Immature natural killer cell (primary cell): Measurements from ENCODE around the gene MRPL20. TPM values are rescaled to one million over a fixed set of nuclear protein-coding genes. Genes with fewer than 3 reads are reported as not detected.
A peak's percentile ranks its signal among the peaks of the same experiment; 100 is the strongest.
"Not testable (repeated sequence)": the region's sequence is repeated elsewhere in the genome, so short reads cannot be mapped to it uniquely, and the experiment has no call there.

Source experiments
- DNase-seq, 3 donors: peaks; one replicate each; pipeline ENCODE4 v3.0.0; 2022; ENCODE audit warnings: mixed read lengths in 1 of 3
- H3K27ac Mint-ChIP-seq, 6 donors: one replicate each; pipeline ENCODE4 v1.8.0; 2020; ENCODE audit warnings: mixed read lengths in 6 of 6, mild to moderate bottlenecking in 5 of 6, inconsistent platforms in 4 of 6, moderate library complexity in 3 of 6
- H3K27me3 Mint-ChIP-seq, 3 donors: one replicate each; pipeline ENCODE4 v1.8.0; 2020 to 2021; ENCODE audit warnings: low read depth in 3 of 3, mild to moderate bottlenecking in 3 of 3, mixed read lengths in 3 of 3, moderate library complexity in 3 of 3, inconsistent platforms in 1 of 3
- H3K36me3 Mint-ChIP-seq, 3 donors: one replicate each; pipeline ENCODE4 v1.8.0; 2020; ENCODE audit warnings: mixed read lengths in 3 of 3, inconsistent platforms in 2 of 3, mild to moderate bottlenecking in 2 of 3
- H3K4me1 Mint-ChIP-seq, 2 donors: one replicate each; pipeline ENCODE4 v1.8.0; 2020; ENCODE audit warnings: inconsistent platforms in 2 of 2, mild to moderate bottlenecking in 2 of 2, mixed read lengths in 2 of 2, moderate library complexity in 1 of 2
- H3K4me3 Mint-ChIP-seq, 5 donors: one replicate each; pipeline ENCODE4 v1.8.0; 2020; ENCODE audit warnings: mild to moderate bottlenecking in 5 of 5, mixed read lengths in 5 of 5, inconsistent platforms in 3 of 5, moderate library complexity in 3 of 5
- H3K9me3 Mint-ChIP-seq, 6 donors: one replicate each; pipeline ENCODE4 v1.8.0; 2020; ENCODE audit warnings: mild to moderate bottlenecking in 6 of 6, mixed read lengths in 6 of 6, inconsistent platforms in 4 of 6, moderate library complexity in 3 of 6
- polyA plus RNA-seq, 3 donors: library from polyadenylated mRNA; unstranded; fragments of 300-500 nt; fragmentation: Illumina TruSeq; gene quantifications; one replicate each; pipeline ENCODE4 v1.2.3, GENCODE V29; 2021

MRPL20 gene
- polyA plus RNA-seq, 3 donors from 2014 or later: 167 to 194 (median 182) TPM

GRCh38 chr1:1371746-1372711 is 35.1 kb downstream of the MRPL20 start:
- Mint-ChIP-seq H3K4me1 (peaks cover 12 to 32% of the 10 kb centered on the region in 2 donors), H3K4me3 (peak overlapping the region; percentile 21 to 58 (median 52)), H3K27ac (peak overlapping the region in 5 of 6 donors; percentile 45 to 72 (median 69)), H3K9me3 (no peaks in the 10 kb centered on the region), H3K27me3 (peaks cover 4 to 11% (median 6%) of the 10 kb centered on the region in 3 donors), H3K36me3 (no peaks in the 10 kb centered on the region)
- peak; percentile 75 to 77 (median 76) for DNase-seq

GRCh38 chr1:1371364-1371745 is 35.7 kb downstream of the MRPL20 start:
- peak; percentile 83 for DNase-seq
- H3K4me3 Mint-ChIP-seq: peak overlapping the region; percentile 14 to 52 (median 21)
- no peaks in the 10 kb centered on the region for H3K9me3 Mint-ChIP-seq
- no peaks in the 10 kb centered on the region for H3K36me3 Mint-ChIP-seq
- peaks cover 4 to 11% (median 6%) of the 10 kb centered on the region in 3 donors for H3K27me3 Mint-ChIP-seq
- peaks cover 12 to 32% of the 10 kb centered on the region in 2 donors for H3K4me1 Mint-ChIP-seq
- peak overlapping the region in 5 of 6 donors; percentile 45 to 71 (median 62) for H3K27ac Mint-ChIP-seq

GRCh38 chr1:1370771-1371300 is 36.3 kb downstream of the MRPL20 start:
- no peak overlapping the region for H3K4me3 Mint-ChIP-seq
- H3K9me3 Mint-ChIP-seq: no peaks in the 10 kb centered on the region
- H3K27ac Mint-ChIP-seq: peak overlapping the region in 2 of 6 donors; percentile 61 to 62
- peaks cover 4 to 11% (median 6%) of the 10 kb centered on the region in 3 donors for H3K27me3 Mint-ChIP-seq
- no peak for DNase-seq
- H3K4me1 Mint-ChIP-seq: peaks cover 12 to 32% of the 10 kb centered on the region in 2 donors
- H3K36me3 Mint-ChIP-seq: no peaks in the 10 kb centered on the region

DNA sequence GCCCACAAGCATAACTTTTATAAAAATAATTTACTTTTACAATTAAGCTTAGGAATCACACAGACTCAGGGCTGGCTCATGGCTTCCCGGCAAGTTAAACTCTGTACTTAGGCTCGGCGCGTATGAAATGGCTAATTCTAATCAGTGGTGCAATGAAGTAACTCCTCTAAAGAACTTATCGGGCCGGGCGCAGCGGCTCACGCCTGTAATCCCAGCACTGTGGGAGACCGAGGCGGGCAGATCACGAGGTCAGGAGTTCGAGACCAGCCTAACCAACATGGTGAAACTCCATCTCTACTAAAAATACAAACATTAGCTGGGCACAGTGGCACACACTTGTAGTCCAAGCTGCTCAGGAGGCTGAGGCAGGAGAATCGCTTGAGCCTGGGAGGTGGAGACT is 37.0 kb downstream of the MRPL20 start:
- not testable (repeated sequence) for H3K9me3 Mint-ChIP-seq, DNase-seq, H3K36me3 Mint-ChIP-seq, H3K27me3 Mint-ChIP-seq
- H3K27ac Mint-ChIP-seq: peak overlapping the region in 1 of 6 donors; percentile 61
- H3K4me3 Mint-ChIP-seq: peak overlapping the region in 1 of 5 donors; percentile 30
- peaks cover 6 to 26% of the 10 kb centered on the region in 2 donors for H3K4me1 Mint-ChIP-seq

DNA sequence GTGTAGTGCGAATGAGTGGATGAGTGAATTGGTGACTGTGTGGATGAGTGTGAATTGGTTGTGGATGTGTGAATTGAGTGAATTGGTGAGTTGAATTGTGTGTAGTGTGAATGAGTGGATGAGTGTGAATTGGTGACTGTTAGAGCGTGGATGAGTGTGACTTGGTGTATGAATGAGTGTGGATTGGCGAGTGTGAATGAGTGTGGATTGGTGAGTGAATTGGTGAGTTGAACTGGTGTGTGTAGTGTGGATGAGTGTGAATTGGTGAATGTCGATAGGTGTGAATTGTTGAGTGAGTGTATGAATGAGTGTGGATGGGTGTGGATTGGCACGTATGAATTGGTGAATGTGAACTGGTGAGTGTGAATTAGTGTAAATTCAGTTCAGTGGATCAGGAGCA is 39.8 kb downstream of the MRPL20 start:
- no peaks in the 10 kb centered on the region for H3K36me3 Mint-ChIP-seq
- H3K9me3 Mint-ChIP-seq: no peaks in the 10 kb centered on the region
- DNase-seq: no peak
- peaks cover 0 to 12% of the 10 kb centered on the region in 2 donors for H3K4me1 Mint-ChIP-seq
- no peak overlapping the region for H3K4me3 Mint-ChIP-seq
- H3K27ac Mint-ChIP-seq: no peak overlapping the region
- H3K27me3 Mint-ChIP-seq: peaks cover 3 to 5% (median 4%) of the 10 kb centered on the region in 3 donors

DNA sequence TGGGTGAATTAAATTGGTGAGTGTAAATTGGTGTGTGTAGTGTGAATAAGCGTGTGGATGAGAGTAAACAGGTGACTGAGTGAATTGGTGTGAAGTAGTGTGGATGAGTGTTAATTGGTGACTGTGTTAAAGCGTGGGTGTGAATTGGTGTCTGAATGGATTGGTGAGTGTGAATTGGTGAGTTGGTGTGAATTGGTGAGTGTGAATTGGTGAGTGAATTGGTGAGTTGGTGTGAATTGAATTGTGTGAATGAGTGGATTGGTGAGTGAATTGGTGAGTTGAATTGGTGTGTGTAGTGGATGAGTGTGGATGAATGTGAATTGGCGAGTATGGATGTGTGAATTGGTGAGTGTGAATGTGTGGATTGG is 40.4 kb downstream of the MRPL20 start:
- Mint-ChIP-seq H3K9me3 (no peaks in the 10 kb centered on the region), H3K36me3 (no peaks in the 10 kb centered on the region), H3K27me3 (peaks cover 3 to 5% (median 4%) of the 10 kb centered on the region in 3 donors), H3K27ac (no peak overlapping the region), H3K4me1 (peaks cover 0 to 7% of the 10 kb centered on the region in 2 donors), H3K4me3 (no peak overlapping the region)
- DNase-seq: no peak

GRCh38 chr1:1365875-1366698 is 41.0 kb downstream of the MRPL20 start:
- Mint-ChIP-seq H3K27me3 (peaks cover 0 to under 1% (median 0%) of the 10 kb centered on the region in 3 donors), H3K36me3 (no peaks in the 10 kb centered on the region), H3K9me3 (no peaks in the 10 kb centered on the region), H3K4me3 (no peak overlapping the region), H3K4me1 (peaks cover 0 to 3% of the 10 kb centered on the region in 2 donors), H3K27ac (no peak overlapping the region)
- no peak for DNase-seq

GRCh38 chr1:1364266-1364665 is 42.8 kb downstream of the MRPL20 start:
- H3K36me3 Mint-ChIP-seq: no peaks in the 10 kb centered on the region
- no peak overlapping the region for H3K4me3 Mint-ChIP-seq
- H3K9me3 Mint-ChIP-seq: no peaks in the 10 kb centered on the region
- peaks cover 0 to 1% (median 0%) of the 10 kb centered on the region in 3 donors for H3K27me3 Mint-ChIP-seq
- H3K27ac Mint-ChIP-seq: no peak overlapping the region
- DNase-seq: no peak
- H3K4me1 Mint-ChIP-seq: no peaks in the 10 kb centered on the region

GRCh38 chr1:1361982-1362423 is 45.1 kb downstream of the MRPL20 start:
- no peak for DNase-seq
- Mint-ChIP-seq H3K27me3 (peaks cover 2 to 5% (median 5%) of the 10 kb centered on the region in 3 donors), H3K36me3 (no peaks in the 10 kb centered on the region), H3K4me3 (no peak overlapping the region), H3K4me1 (no peaks in the 10 kb centered on the region), H3K27ac (no peak overlapping the region), H3K9me3 (no peaks in the 10 kb centered on the region)

DNA sequence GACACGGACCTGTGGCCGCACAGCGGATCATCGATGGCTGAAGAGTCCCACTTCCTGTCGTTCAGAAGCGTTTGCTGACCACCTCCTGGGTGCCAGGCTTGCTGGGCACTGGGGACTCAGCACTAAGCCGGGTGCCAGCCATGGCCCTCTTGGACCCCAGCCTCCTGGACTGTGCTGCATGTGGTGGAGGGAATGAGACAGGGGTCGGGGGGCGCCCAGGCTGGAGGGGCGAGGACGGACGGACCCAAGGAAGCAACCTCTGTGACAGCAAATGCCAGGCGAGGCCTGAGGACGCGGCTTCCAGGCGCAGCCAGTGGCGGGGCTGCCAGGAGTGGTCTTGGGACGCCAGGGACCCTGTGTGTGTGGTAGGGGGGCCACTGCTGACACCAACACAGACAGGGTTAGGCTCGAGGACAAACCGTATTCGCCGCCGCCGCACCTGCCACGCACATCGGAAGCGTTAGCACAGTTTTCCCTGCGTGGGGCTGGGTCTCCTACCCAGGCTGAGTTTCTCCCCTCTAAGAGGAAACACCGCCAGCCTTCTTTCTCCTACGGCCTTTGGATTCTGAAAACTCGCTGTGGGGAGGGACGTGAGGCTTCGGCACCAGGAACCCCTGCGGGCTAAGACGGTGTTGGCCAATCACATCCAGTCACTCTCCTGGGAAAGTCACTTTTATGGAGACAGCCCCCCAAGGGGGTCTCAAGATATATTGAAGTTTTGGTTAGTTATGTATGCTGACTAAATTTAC is 45.7 kb downstream of the MRPL20 start:
- DNase-seq: no peak

GRCh38 chr1:1360506-1361169 is 46.5 kb downstream of the MRPL20 start:
- Mint-ChIP-seq H3K27ac (no peak overlapping the region), H3K27me3 (peaks cover 2 to 5% (median 5%) of the 10 kb centered on the region in 3 donors), H3K36me3 (no peaks in the 10 kb centered on the region), H3K4me1 (no peaks in the 10 kb centered on the region), H3K4me3 (no peak overlapping the region), H3K9me3 (no peaks in the 10 kb centered on the region)
- DNase-seq: no peak

More for the DNA sequence above, 45.7 kb downstream of the MRPL20 start:
- no peak overlapping the region for H3K4me3 Mint-ChIP-seq
- no peaks in the 10 kb centered on the region for H3K9me3 Mint-ChIP-seq
- H3K4me1 Mint-ChIP-seq: no peaks in the 10 kb centered on the region
- H3K27me3 Mint-ChIP-seq: peaks cover 2 to 5% (median 5%) of the 10 kb centered on the region in 3 donors
- no peak overlapping the region for H3K27ac Mint-ChIP-seq
- no peaks in the 10 kb centered on the region for H3K36me3 Mint-ChIP-seq

- H3K27me3 Mint-ChIP-seq: peaks cover 2 to 5% (median 5%) of the 10 kb centered on the region in 3 donors
- H3K27ac Mint-ChIP-seq: no peak overlapping the region
- no peak for DNase-seq
- no peak overlapping the region for H3K4me3 Mint-ChIP-seq
- no peaks in the 10 kb centered on the region for H3K4me1 Mint-ChIP-seq
- no peaks in the 10 kb centered on the region for H3K9me3 Mint-ChIP-seq
- H3K36me3 Mint-ChIP-seq: no peaks in the 10 kb centered on the region
Measured at GRCh38 chr1:1359664-1360468, 47.2 kb downstream of the MRPL20 start.
